Endothelial cell of umbilical vein (primary cell): ENCODE data around the gene ALOX15B. TPM values are rescaled to one million over a fixed set of nuclear protein-coding genes. Genes with fewer than 3 reads are reported as not detected.

Source experiments
- BruUV-seq: library from RNA; stranded (reverse); fragments of 400-500 nt; replicated peaks from 2 replicates; lab custom pipeline; 2021; lab: Mats Ljungman, UMichigan
- CTCF ChIA-PET: fragments of 300-600, 350-600 bp; sonication (Branson Sonifier 250); formaldehyde crosslinking; loops from one replicate; lab custom pipeline; 2021; ENCODE audit warnings: antibody characterized with exemption, inconsistent platforms; lab: Charles Lee
- POLR2A ChIA-PET: fragments of 300-600, 350-600 bp; sonication (Branson Sonifier 250); formaldehyde crosslinking; loops from one replicate; lab custom pipeline; 2021; ENCODE audit warnings: antibody characterized with exemption, inconsistent platforms; lab: Charles Lee
- DNase-seq: peaks from one replicate; pipeline ENCODE4 v3.0.0-alpha.2; 2011; ENCODE audit warnings: low read depth, low spot score
- FAIRE-seq: peaks from 2 replicates; lab custom pipeline; 2011; peaks lifted over from hg19 to GRCh38; lab: Jason Lieb, UNC
- H2AFZ ChIP-seq: 2 replicates; pipeline ENCODE4 v1.6.0; 2012; ENCODE audit warnings: low read depth, low read length, control low read depth, inconsistent platforms
- H3K27ac ChIP-seq: 2 replicates; pipeline ENCODE4 v1.5.1; 2011; ENCODE audit warnings: low read depth, mild to moderate bottlenecking, control low read depth, low read length, moderate library complexity; ENCODE audit not compliant: insufficient read depth
- H3K27me3 ChIP-seq, 2 experiments: 2 replicates each; pipeline versions ENCODE4 v1.6.0 to v1.6.1; 2011; ENCODE audit warnings: low read length in 2 of 2, mixed read lengths in 1 of 2; ENCODE audit not compliant: control insufficient read depth in 2 of 2, insufficient read depth in 2 of 2
- H3K36me3 ChIP-seq, 2 experiments: 2 replicates in 1 of 2; 3 replicates in 1 of 2; pipeline ENCODE4 v1.5.1; 2011; ENCODE audit warnings: low read length in 2 of 2, mild to moderate bottlenecking in 1 of 2, moderate library complexity in 1 of 2; ENCODE audit not compliant: control insufficient read depth in 2 of 2, insufficient read depth in 2 of 2; ENCODE audit errors: extremely low read depth in 1 of 2
- H3K4me1 ChIP-seq: 3 replicates; pipeline ENCODE4 v1.5.1; 2011; ENCODE audit warnings: mild to moderate bottlenecking, low read length; ENCODE audit not compliant: control insufficient read depth, insufficient read depth; ENCODE audit errors: extremely low read depth
- H3K4me2 ChIP-seq: 2 replicates; pipeline ENCODE4 v1.6.1; 2011; ENCODE audit warnings: low read length, control low read depth, mixed read lengths; ENCODE audit not compliant: insufficient read depth
- H3K4me3 ChIP-seq, 3 experiments: fragments of 200-600 bp in 1 of 3; sonication (generic), shearing (Covaris generic) in 1 of 3; replicated peaks in 1 of 3; 2 replicates each; pipeline ENCODE4 v1.5.1; 2011 to 2016; ENCODE audit warnings: control low read depth in 3 of 3, low read length in 3 of 3, mild to moderate bottlenecking in 2 of 3, inconsistent platforms in 1 of 3, low read depth in 1 of 3, moderate library complexity in 1 of 3; ENCODE audit not compliant: insufficient read depth in 1 of 3
- H3K79me2 ChIP-seq: 2 replicates; pipeline ENCODE4 v1.6.0; 2012; ENCODE audit warnings: low read length, inconsistent platforms; ENCODE audit not compliant: control insufficient read depth, insufficient read depth
- H3K9ac ChIP-seq: replicated peaks from 2 replicates; pipeline ENCODE3; 2011; ENCODE audit warnings: low read length, control low read depth; ENCODE audit not compliant: insufficient read depth; ENCODE audit errors: extremely low read depth
- H3K9me1 ChIP-seq: replicated peaks from 3 replicates; pipeline ENCODE4 v1.6.0; 2011; ENCODE audit warnings: mild to moderate bottlenecking, low read length; ENCODE audit not compliant: control insufficient read depth, insufficient read depth; ENCODE audit errors: extremely low read depth
- H3K9me3 ChIP-seq: replicated peaks from 2 replicates; pipeline ENCODE4 v1.5.1; 2012; ENCODE audit warnings: low read length, inconsistent platforms; ENCODE audit not compliant: control insufficient read depth, insufficient read depth
- H4K20me1 ChIP-seq: replicated peaks from 2 replicates; pipeline ENCODE3; 2011; ENCODE audit warnings: mild to moderate bottlenecking, low read length; ENCODE audit not compliant: control insufficient read depth, insufficient read depth; ENCODE audit errors: extremely low read depth
- EZH2 ChIP-seq: IDR thresholded peaks from 2 replicates; pipeline ENCODE4 v1.6.1; 2012; ENCODE audit warnings: borderline replicate concordance, low read depth, mild to moderate bottlenecking, moderate library complexity, low read length, inconsistent platforms; ENCODE audit not compliant: severe bottlenecking
- FOS ChIP-seq: IDR thresholded peaks from 2 replicates; pipeline ENCODE4 v1.6.1; 2011; ENCODE audit warnings: mild to moderate bottlenecking, low read length, moderate library complexity, borderline replicate concordance; ENCODE audit not compliant: insufficient read depth
- GATA2 ChIP-seq: IDR thresholded peaks from 2 replicates; pipeline ENCODE4 v1.7.0; 2011; ENCODE audit warnings: low read depth, mild to moderate bottlenecking, moderate library complexity, mixed read lengths, low read length; ENCODE audit not compliant: insufficient read length, insufficient read depth
- JUN ChIP-seq: IDR thresholded peaks from 2 replicates; pipeline ENCODE4 v1.6.1; 2011; ENCODE audit warnings: borderline replicate concordance, low read depth; ENCODE audit not compliant: insufficient read length, insufficient read depth
- MYC ChIP-seq: IDR thresholded peaks from one replicate; pipeline ENCODE4 v1.6.1; 2011; ENCODE audit warnings: mild to moderate bottlenecking, low read depth, low read length
- POLR2A ChIP-seq: IDR thresholded peaks from 2 replicates; pipeline ENCODE4 v1.6.1; 2012; ENCODE audit warnings: low read depth, mild to moderate bottlenecking, control low read depth, low read length
- POLR2AphosphoS5 ChIP-seq: IDR thresholded peaks from 2 replicates; pipeline ENCODE4 v1.6.1; 2012; ENCODE audit warnings: low read depth, mild to moderate bottlenecking, control low read depth, low read length, moderate library complexity; ENCODE audit not compliant: insufficient read depth
- dilution Hi-C: fragments of 300-500 bp; cut with MboI; formaldehyde crosslinking; loops from one replicate; pipeline ENCODE4 v1.15.0; 2019; ENCODE audit warnings: low sequenced_read_pairs; ENCODE audit not compliant: extremely low pct_ligation_motif_present
- intact Hi-C: fragments of 100-400 bp; cut with micrococcal nuclease; formaldehyde crosslinking; loops from one replicate; pipeline ENCODE4 v1.10.0; 2022
- polyA plus RNA-seq, 4 experiments: library from polyadenylated mRNA; depleted of rRNA in 3 of 4; stranded (reverse) in 3 of 4; unstranded in 1 of 4; fragments of >200 nt; gene quantifications; 2 replicates each; pipeline versions ENCODE4 v1.2.1 to v1.2.3, GENCODE V29; 2011 to 2012; ENCODE audit warnings: missing spikeins in 1 of 4
- total RNA-seq: library from RNA; stranded (reverse); gene quantifications from 2 replicates; pipeline ENCODE4 v1.2.3, GENCODE V29; 2021
- TF ChIP-seq, protein P1 (sequence below), 2 donors: IDR thresholded peaks; 1 replicate in 1 of 2; 2 replicates in 1 of 2; pipeline ENCODE4 v1.5.1; 2011; ENCODE audit warnings: low read length in 2 of 2, mild to moderate bottlenecking in 2 of 2, moderate library complexity in 2 of 2, control low read depth in 1 of 2, inconsistent platforms in 1 of 2, low read depth in 1 of 2; ENCODE audit not compliant: insufficient read depth in 1 of 2; ENCODE audit errors: extremely low read depth in 1 of 2
- TF ChIP-seq, protein P2 (sequence below): IDR thresholded peaks from 2 replicates; pipeline ENCODE4 v1.6.1; 2011; ENCODE audit not compliant: insufficient read depth, insufficient read length

Gene ALOX15B
- total and polyA plus RNA-seq, 2 donors (not counting 3 experiments of a cell fraction or from before 2014, with no cell fraction given), result not detected

DNA sequence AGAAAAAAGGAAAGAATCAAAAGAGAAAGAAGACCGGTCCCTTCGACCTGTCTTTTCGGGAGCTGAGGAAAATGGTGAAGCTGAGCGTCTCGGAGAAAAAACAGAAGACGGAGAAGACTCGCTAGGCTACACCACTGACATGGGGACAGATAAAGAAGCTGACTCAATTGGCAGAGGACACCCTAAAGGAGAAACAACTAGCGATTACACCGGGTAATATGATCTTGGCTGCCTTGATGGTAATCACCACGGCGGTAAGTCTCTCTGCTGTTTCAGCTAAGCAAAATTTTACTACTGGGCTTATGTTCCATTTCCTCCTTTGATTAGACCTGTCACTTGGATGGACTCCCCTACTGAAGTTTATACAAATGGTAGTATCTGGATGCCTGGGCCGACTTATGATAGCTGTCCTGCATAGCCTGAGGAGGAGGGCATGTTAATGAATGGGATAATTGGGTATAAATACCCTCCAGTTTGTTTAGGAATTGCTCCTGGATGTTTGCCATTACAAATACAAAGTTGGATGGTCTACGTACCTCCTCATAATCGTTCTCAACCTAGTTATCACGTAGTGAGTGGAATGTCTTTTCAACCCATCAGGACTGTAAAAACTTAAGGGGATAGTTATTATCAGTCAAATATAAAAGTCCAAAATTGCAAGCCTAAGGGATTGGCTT is 24.1 kb downstream of the ALOX15B start:
- CTCF ChIA-PET, result interaction anchor here (0.9 to 11.0 kb wide), 7 partner anchors 12 to 96 kb away, joined by 3 to 191 read pairs (median 47); partner anchors contain the start of gene ALOXE3
- Histone ChIP-seq H3K79me2 (no peaks in the 10 kb centered on the region), H3K9ac (no peak overlapping the region), H4K20me1 (no peaks in the 10 kb centered on the region), H3K4me1 (peaks cover 8% of the 10 kb centered on the region), H3K9me1 (no peaks in the 10 kb centered on the region), H2AFZ (no peak overlapping the region), H3K4me2 (peak overlapping the region; percentile 30), H3K27me3 (peaks cover 51 to 54% of the 10 kb centered on the region in 2 experiments), H3K27ac (no peak overlapping the region), H3K9me3 (no peaks in the 10 kb centered on the region), H3K36me3 (no peaks in the 10 kb centered on the region), H3K4me3 (no peak overlapping the region)
- DNase-seq, result peak; percentile 11
- no peak for TF ChIP-seq POLR2AphosphoS5
- peak; percentile 81 for TF ChIP-seq EZH2
- dilution Hi-C loops, result no loop called here
- no peak for FAIRE-seq
- POLR2A ChIA-PET, result no interaction called here
- no TSS peak for BruUV-seq
- intact Hi-C loops, result no loop called here

DNA sequence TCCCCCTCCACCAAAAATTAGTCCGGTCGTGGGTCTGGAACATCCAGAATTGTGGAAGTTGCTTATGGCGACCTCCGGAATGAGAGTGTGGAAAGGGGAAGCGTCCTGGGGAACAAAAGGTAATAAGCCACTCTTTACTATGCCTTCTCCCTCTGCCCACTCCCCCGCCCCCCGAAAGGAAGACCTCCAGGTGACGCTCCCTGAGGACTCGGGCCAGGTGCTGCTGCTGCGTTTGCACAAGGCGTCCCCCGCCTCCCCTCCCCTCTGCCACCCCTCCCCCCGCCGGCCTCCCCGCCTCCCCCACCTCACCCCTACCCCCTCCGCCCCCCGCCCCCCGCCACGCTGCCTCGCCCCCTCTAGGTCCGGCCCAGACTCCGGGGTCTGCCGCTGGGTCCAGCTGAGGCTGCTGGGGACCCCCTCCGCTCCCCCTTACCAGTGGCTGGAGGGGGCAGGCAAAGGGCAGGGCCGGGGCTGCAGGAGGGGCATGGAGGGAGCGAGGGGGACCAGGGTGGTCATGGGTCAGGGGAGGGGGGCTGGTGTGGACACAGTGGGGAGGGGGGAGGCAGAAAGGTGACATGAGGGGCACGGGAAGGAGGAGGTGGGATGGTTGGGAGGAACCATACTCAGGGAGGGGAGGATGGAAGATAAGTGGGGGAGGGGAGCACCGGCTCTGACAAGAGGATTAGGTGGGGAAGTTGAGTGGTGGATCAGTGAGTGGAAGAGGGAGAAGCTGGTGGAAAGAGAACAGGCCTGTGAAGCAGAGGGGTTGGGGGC is 25.1 kb downstream of the ALOX15B start:
- Histone ChIP-seq H3K4me2 (no peak overlapping the region), H2AFZ (no peak overlapping the region), H3K27me3 (peaks cover 48 to 50% of the 10 kb centered on the region in 2 experiments), H4K20me1 (no peaks in the 10 kb centered on the region), H3K9ac (no peak overlapping the region), H3K4me1 (peaks cover 8% of the 10 kb centered on the region), H3K27ac (no peak overlapping the region), H3K9me1 (no peaks in the 10 kb centered on the region), H3K79me2 (no peaks in the 10 kb centered on the region), H3K4me3 (no peak overlapping the region), H3K9me3 (no peaks in the 10 kb centered on the region), H3K36me3 (no peaks in the 10 kb centered on the region)
- TF ChIP-seq, protein P1, sequence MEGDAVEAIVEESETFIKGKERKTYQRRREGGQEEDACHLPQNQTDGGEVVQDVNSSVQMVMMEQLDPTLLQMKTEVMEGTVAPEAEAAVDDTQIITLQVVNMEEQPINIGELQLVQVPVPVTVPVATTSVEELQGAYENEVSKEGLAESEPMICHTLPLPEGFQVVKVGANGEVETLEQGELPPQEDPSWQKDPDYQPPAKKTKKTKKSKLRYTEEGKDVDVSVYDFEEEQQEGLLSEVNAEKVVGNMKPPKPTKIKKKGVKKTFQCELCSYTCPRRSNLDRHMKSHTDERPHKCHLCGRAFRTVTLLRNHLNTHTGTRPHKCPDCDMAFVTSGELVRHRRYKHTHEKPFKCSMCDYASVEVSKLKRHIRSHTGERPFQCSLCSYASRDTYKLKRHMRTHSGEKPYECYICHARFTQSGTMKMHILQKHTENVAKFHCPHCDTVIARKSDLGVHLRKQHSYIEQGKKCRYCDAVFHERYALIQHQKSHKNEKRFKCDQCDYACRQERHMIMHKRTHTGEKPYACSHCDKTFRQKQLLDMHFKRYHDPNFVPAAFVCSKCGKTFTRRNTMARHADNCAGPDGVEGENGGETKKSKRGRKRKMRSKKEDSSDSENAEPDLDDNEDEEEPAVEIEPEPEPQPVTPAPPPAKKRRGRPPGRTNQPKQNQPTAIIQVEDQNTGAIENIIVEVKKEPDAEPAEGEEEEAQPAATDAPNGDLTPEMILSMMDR (IDR thresholded peaks at IDR 0.05; ENCODE audit: extremely low read depth in 1 of 2, insufficient read depth in 1 of 2, low read depth in 1 of 2, low read length in 2 of 2), result no peak
- no peak for TF ChIP-seq GATA2
- TF ChIP-seq, protein P2, sequence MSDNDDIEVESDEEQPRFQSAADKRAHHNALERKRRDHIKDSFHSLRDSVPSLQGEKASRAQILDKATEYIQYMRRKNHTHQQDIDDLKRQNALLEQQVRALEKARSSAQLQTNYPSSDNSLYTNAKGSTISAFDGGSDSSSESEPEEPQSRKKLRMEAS, result no peak
- no peak for TF ChIP-seq POLR2AphosphoS5
- TF ChIP-seq MYC, result no peak
- no peak for TF ChIP-seq POLR2A
- TF ChIP-seq FOS, result no peak
- no peak for TF ChIP-seq EZH2
- TF ChIP-seq JUN, result no peak
- POLR2A ChIA-PET, result no interaction called here
- CTCF ChIA-PET, result interaction anchor here (11.0 kb wide), 1 partner anchor 11 kb away, joined by 158 read pairs; no protein-coding TSS in a partner anchor
- BruUV-seq, result no TSS peak
- DNase-seq (no peak), FAIRE-seq (no peak)
- dilution Hi-C loops, result no loop called here
- intact Hi-C loops, result no loop called here
